ENCODE results near the gene GSTO2. TPM values are rescaled to one million over a fixed set of nuclear protein-coding genes. Genes with fewer than 3 reads are reported as not detected.

The GSTO2 gene
- total and polyA plus RNA-seq, 10 of the 15 experiments (the other 5 are each of a cell fraction or from before 2014, with no cell fraction given): 0.16 to 0.86 (median 0.46) TPM

GRCh38 chr10:104276192-104276591 lies 7.2 kb downstream of the GSTO2 start:
- POLR2A ChIA-PET: no interaction called here
- CTCF ChIA-PET: interaction anchor here (0.6 to 9.3 kb wide), 9 partner anchors 9 to 100 kb away, joined by 3 to 120 read pairs (median 27); partner anchors contain the start of genes CFAP58 and GSTO1
- 64% methylated on average over 1 of the region's 1 CpG for WGBS (ENCODE audit: insufficient coverage, insufficient replicate concordance, low lambda C conversion rate, missing lambda C conversion rate)
- SMC1A ChIA-PET (ENCODE audit: uncharacterized antibody, unreplicated experiment): interaction anchor here (0.9 to 4.0 kb wide), 5 partner anchors 10 to 75 kb away, joined by 3 to 38 read pairs (median 3); no protein-coding TSS in a partner anchor
- H3K9ac ChIP-seq (ENCODE audit: control insufficient read depth, insufficient read depth, low read length): no peak overlapping the region
- RAD21 ChIA-PET (ENCODE audit: unreplicated experiment): interaction anchor here (3.7 kb wide), 1 partner anchor 75 kb away, joined by 24 read pairs; no protein-coding TSS in a partner anchor
- H3K4me1 ChIP-seq (ENCODE audit: control insufficient read depth, insufficient read depth, low read length): no peaks in the 10 kb centered on the region
- no peaks in the 10 kb centered on the region for H3K79me2 ChIP-seq (ENCODE audit: control insufficient read depth, insufficient read depth, low read length)
- no peak overlapping the region for H3K27ac ChIP-seq (ENCODE audit: control insufficient read depth, insufficient read depth)
- peaks cover 2% of the 10 kb centered on the region in 2 experiments; a peak in 3 of 4 replicates for H3K27me3 ChIP-seq (replicated peaks in 1 of 2; ENCODE audit: control insufficient read depth in 2 of 2, insufficient read depth in 2 of 2, low read length in 1 of 2)
- H3K36me3 ChIP-seq (ENCODE audit: control insufficient read depth in 2 of 2, insufficient read depth in 2 of 2, low read length in 1 of 2): no peaks in the 10 kb centered on the region
- no peaks in the 10 kb centered on the region for H4K20me1 ChIP-seq (ENCODE audit: control insufficient read depth, insufficient read depth)
- intact Hi-C loops (cut with micrococcal nuclease; ENCODE audit: unreplicated experiment): no loop called here
- H3K4me3 ChIP-seq: no peak overlapping the region
- TF ChIP-seq FOXK2 (IDR thresholded peaks at IDR 0.05): no peak
- no peak for TF ChIP-seq WRNIP1 (IDR thresholded peaks at IDR 0.05; ENCODE audit: borderline replicate concordance, low read depth, low read length)
- TF ChIP-seq BCL11A (IDR thresholded peaks at IDR 0.05; ENCODE audit: low read depth, low read length): no peak
- no peak for TF ChIP-seq RCOR1 (conservative IDR thresholded peaks at IDR 0.05; ENCODE audit: low read depth, low read length)
- TF ChIP-seq ASH2L (IDR thresholded peaks at IDR 0.05; ENCODE audit: borderline replicate concordance, low read depth): no peak
- TF ChIP-seq NFYB (IDR thresholded peaks at IDR 0.05; ENCODE audit: insufficient read depth, low read depth, low read length): no peak
- no peak for TF ChIP-seq KAT2A (conservative IDR thresholded peaks at IDR 0.05; ENCODE audit: control insufficient read depth, low read depth, low read length)
- TF ChIP-seq ZNF207 (IDR thresholded peaks at IDR 0.05; ENCODE audit: borderline replicate concordance): no peak
- TF ChIP-seq HDAC2 (IDR thresholded peaks at IDR 0.05): no peak
- TF ChIP-seq PAX8 (IDR thresholded peaks at IDR 0.05): no peak
- TF ChIP-seq PKNOX1 (IDR thresholded peaks at IDR 0.05): no peak
- no peak for TF ChIP-seq RELB (IDR thresholded peaks at IDR 0.05; ENCODE audit: low read depth)
- in situ Hi-C loops (cut with MboI): no loop called here
- FAIRE-seq (no peak), ATAC-seq (no peak), DNase-seq (ENCODE audit: low read depth, low spot score) (no peak)
- BruUV-seq (replicated peaks): no TSS peak
- H2AFZ ChIP-seq (ENCODE audit: control insufficient read depth, low read depth, low read length): no peak overlapping the region
- no peaks in the 10 kb centered on the region for H3K9me3 ChIP-seq (replicated peaks; ENCODE audit: control insufficient read depth, insufficient read depth, low read length)
- no peak overlapping the region for H3K4me2 ChIP-seq (ENCODE audit: control insufficient read depth, insufficient read depth)

Data from GM12878 (cell line).